ENCODE results near the gene IRAK2. TPM values are rescaled to one million over a fixed set of nuclear protein-coding genes. Genes with fewer than 3 reads are reported as not detected.
A peak's percentile ranks its signal among the peaks of the same experiment; 100 is the strongest.

IRAK2 gene
- total RNA-seq, 1 donor from 2014 or later: 10.6 TPM

DNA sequence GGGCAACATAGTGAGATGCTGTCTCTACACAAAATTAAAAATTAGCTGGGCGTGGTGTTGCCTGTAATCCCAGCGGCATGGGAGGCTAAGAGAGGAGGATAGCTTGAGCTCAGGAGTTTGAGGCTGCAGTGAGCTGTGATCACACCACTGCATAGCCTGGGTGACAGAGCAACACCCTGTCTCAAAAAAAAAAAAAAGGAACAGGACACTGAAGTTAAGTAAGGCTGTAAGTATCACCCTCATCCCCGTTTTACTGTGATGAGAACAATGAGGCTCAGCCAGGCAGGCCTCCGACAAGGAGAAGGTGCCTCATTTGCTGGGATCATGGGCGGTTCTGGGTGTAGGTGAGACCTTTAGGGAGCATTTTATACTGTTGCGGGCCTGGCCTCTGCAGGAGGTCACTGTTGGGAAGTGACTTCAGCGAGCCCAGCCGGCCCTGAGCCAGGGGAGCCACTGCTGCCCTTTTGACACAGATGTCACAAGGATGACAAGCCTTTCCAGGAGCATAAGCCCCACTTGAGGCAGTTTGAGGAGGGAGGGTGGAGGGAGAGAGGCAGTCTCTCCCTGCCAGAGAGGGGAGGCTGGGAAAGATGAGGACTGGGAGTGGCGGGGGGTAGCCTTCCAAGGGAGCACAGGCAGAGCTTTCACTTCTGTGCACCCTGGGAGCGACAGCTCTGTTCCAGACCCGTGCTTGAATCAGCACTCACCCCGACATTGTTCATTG is 30.8 kb downstream of the IRAK2 start:
- Histone ChIP-seq H3K27ac (peak overlapping the region; percentile 97), H3K4me1 (peaks cover 83% of the 10 kb centered on the region), H3K9me3 (no peaks in the 10 kb centered on the region), H3K27me3 (no peaks in the 10 kb centered on the region), H3K4me3 (no peak overlapping the region), H3K36me3 (no peaks in the 10 kb centered on the region)
- DNase-seq (ENCODE audit: extremely low spot score in 2 of 2): no peak
- intact Hi-C loops (cut with DNase I): no loop called here
- no peak for TF ChIP-seq CTCF (IDR thresholded peaks at IDR 0.05)
- no peak for TF ChIP-seq POLR2A (IDR thresholded peaks at IDR 0.05)
- no peak for TF ChIP-seq POLR2AphosphoS5 (IDR thresholded peaks at IDR 0.05; ENCODE audit: insufficient read depth in 1 of 2, low read depth in 1 of 2)

DNA sequence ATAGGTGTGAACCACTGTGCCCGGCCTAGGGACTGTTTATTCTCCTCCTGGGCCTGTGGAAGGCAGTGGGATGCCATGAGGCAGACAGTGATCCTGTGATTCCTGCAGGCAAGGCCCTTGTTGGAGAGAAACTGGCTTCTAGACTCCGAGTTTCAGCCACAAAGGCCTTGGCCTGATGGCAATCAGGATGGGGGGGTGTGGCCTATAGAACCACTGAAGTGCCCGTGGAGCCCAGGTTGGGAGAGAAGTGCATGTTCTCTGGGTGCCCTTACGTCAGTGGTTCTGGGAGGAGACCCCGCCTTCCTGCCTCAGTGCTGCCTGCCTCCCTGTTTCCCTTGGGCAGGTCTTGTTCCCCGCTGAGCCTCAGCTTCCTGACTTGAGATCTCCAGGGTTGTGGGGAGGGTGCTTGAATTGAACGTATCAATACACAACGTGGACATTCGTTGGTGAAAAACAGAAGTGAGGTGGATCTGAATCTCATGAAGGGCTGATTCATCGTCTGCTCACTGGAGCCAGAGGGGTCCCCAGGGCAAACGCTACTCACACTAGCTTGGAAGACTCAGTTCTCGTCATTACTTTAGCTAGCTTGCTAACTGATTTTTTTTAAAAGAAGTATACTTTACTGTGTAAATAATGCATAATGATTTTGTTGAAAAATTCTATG is 31.8 kb downstream of the IRAK2 start:
- intact Hi-C loops (cut with DNase I): no loop called here
- H3K4me1 ChIP-seq: peaks cover 73% of the 10 kb centered on the region

DNA sequence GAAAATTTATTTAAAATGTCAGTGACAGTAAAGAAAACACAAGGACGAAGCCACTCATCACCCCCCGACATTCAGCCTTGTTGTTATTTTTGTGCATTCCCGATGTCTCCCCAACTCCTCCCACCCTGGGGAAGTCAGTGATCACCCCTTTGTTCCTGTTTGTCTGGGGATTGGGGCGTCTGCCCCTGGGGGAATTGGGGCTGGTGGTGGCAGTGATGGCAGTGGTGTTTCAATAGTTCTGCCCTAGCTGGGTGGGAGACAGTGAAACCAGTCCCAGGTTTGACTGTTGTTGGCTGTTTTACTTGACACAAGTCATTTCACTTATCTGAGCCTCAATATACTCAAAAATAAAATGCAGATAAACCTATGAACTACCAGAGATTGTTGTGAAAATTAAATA is 33.5 kb downstream of the IRAK2 start:
- no peaks in the 10 kb centered on the region for H3K36me3 ChIP-seq
- TF ChIP-seq CTCF (IDR thresholded peaks at IDR 0.05) (no peak), POLR2AphosphoS5 (IDR thresholded peaks at IDR 0.05; ENCODE audit: insufficient read depth in 1 of 2, low read depth in 1 of 2) (no peak), POLR2A (IDR thresholded peaks at IDR 0.05) (no peak)
- H3K4me1 ChIP-seq: peaks cover 56% of the 10 kb centered on the region
- H3K4me3 ChIP-seq: no peak overlapping the region
- no peaks in the 10 kb centered on the region for H3K27me3 ChIP-seq
- no peak for DNase-seq (ENCODE audit: extremely low spot score in 2 of 2)
- no peaks in the 10 kb centered on the region for H3K9me3 ChIP-seq
- intact Hi-C loops (cut with DNase I): no loop called here
- peak overlapping the region; percentile 30 for H3K27ac ChIP-seq

More for the DNA sequence above, 31.8 kb downstream of the IRAK2 start:
- TF ChIP-seq CTCF (IDR thresholded peaks at IDR 0.05) (no peak), POLR2A (IDR thresholded peaks at IDR 0.05) (no peak), POLR2AphosphoS5 (IDR thresholded peaks at IDR 0.05; ENCODE audit: insufficient read depth in 1 of 2, low read depth in 1 of 2) (no peak)
- H3K9me3 ChIP-seq: no peaks in the 10 kb centered on the region
- no peak overlapping the region for H3K4me3 ChIP-seq
- no peaks in the 10 kb centered on the region for H3K27me3 ChIP-seq
- H3K27ac ChIP-seq: no peak overlapping the region
- no peaks in the 10 kb centered on the region for H3K36me3 ChIP-seq
- no peak for DNase-seq (ENCODE audit: extremely low spot score in 2 of 2)

DNA sequence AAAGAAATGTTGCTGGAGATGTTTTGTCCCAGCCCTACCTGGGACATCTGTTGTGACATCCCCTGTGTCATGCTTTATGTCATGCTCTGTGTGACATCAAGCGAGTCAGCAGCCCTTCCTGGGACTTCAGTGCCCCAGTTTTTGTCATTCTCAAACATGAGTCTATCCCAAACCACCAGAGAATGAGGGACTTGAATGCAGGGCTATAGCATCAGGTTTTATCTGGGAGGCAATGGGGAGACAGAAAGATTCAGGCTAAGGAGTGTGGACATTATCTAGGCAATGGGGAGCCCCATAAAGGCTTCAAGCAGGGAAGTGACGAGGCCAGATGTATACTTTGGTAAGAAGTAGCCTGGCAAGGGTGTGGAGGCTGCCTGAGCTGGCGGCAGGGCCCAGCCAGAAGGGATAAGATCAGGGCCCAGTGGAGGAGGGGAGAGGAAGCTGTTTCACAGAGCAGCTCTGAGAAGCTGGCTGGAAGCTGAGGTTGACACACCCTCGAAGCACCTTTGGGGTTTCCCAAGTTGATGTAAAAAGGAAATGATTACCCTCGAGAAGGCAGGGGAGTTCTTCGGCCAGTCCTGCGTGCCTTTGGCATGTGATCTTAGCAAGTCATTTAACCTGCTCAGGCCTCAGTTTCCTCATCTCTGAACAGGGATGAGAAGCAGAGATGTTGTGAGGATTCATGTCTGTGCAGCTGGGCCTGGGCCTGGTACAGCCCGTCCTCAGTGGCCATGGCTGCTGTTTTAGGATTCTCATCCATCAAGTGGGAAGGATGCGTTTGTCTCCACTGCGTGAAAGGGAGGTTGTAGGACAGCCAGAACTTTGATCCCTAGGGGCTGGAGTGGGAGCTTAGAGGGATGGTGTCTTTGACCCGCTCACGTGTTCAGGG is 34.3 kb downstream of the IRAK2 start:
- intact Hi-C loops (cut with DNase I): no loop called here
- no peak for DNase-seq (ENCODE audit: extremely low spot score in 2 of 2)
- Histone ChIP-seq H3K9me3 (no peaks in the 10 kb centered on the region), H3K4me1 (peaks cover 48% of the 10 kb centered on the region), H3K27ac (peak overlapping the region; percentile 30), H3K27me3 (no peaks in the 10 kb centered on the region), H3K4me3 (no peak overlapping the region), H3K36me3 (no peaks in the 10 kb centered on the region)
- TF ChIP-seq POLR2AphosphoS5 (IDR thresholded peaks at IDR 0.05; ENCODE audit: insufficient read depth in 1 of 2, low read depth in 1 of 2) (peak in 1 of 2 donors; percentile 64), POLR2A (IDR thresholded peaks at IDR 0.05) (no peak)

- Histone ChIP-seq H3K36me3 (no peaks in the 10 kb centered on the region), H3K27me3 (no peaks in the 10 kb centered on the region), H3K27ac (peak overlapping the region; percentile 80), H3K9me3 (no peaks in the 10 kb centered on the region), H3K4me1 (peaks cover 28% of the 10 kb centered on the region), H3K4me3 (no peak overlapping the region)
- intact Hi-C loops (cut with DNase I): no loop called here
- DNase-seq (ENCODE audit: extremely low spot score in 2 of 2): no peak
- TF ChIP-seq POLR2A (IDR thresholded peaks at IDR 0.05) (no peak), CTCF (IDR thresholded peaks at IDR 0.05) (no peak), POLR2AphosphoS5 (IDR thresholded peaks at IDR 0.05; ENCODE audit: insufficient read depth in 1 of 2, low read depth in 1 of 2) (no peak)
Observed at GRCh38 chr3:10204921-10205320, 40.2 kb downstream of the IRAK2 start.
